ENCODE measurements around the gene PTX3.

Gene PTX3

GRCh38 chr3:157427901-157428300 is 8.7 kb upstream of the PTX3 start:
- DNase-seq, result no peak

DNA sequence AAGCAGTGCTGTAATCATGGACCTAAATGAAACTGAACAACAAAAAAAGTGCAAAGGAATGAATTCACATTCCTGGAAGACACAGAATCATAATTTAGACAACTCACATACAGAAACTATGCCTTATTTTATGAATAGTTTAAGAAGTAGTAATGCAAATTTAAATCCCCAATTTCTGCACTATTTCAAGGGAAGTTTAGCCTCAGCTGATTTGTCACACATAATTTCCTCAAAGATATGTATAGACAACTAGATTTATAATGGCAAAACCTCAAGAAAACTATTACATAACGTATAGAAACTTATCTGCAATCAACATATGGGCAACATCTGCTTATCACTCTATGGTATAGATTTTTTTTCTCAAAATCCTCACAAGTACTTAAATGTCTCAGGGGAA is 7.8 kb upstream of the PTX3 start:
- no peak for DNase-seq

DNA sequence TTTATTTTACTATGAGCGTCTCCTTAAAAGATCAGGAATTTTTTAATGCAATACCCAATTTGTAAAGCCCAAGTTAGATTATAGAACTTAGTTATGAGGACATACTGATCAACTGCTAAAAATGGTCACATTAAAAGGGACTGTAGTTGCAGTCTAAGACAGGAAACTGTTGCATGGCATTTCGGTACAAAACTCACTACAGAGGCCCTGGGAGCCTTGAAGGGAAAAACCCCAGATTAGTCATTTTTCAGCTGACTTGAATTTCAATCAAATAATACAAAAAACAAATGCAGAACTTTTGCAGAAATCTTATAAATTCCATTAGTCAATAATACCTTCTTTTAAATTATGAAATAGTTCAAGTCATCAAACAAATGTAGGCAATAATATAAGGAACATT is 6.9 kb upstream of the PTX3 start:
- DNase-seq, result no peak

GRCh38 chr3:157438194-157438730 is 1.6 kb downstream of the PTX3 start:
- DNase-seq, result no peak

- DNase-seq, result no peak
Observed at GRCh38 chr3:157441102-157441624, 4.5 kb downstream of the PTX3 start.

- DNase-seq, result no peak
Observed at GRCh38 chr3:157442729-157443128, 6.1 kb downstream of the PTX3 start.

- DNase-seq, result no peak
Observed at GRCh38 chr3:157443905-157444796, 7.5 kb downstream of the PTX3 start.

DNA sequence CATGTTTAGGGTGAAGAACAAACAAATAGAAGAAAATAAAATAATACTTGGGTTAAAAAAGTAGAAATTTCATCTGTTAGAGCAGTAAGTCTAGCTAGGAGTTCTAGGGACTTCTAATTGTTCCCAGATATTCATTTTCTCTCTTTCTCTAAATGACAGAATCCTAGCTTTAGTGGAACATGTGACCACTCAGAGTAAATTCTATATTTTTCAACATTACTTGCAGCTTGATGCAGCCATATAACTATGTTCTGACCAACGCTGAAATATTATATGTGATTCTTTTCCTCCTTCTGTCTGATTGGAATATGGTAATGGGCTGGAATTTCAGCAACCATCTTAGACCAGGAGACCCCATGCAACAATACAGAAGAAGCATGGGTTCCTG is 8.1 kb downstream of the PTX3 start:
- DNase-seq, result no peak

DNA sequence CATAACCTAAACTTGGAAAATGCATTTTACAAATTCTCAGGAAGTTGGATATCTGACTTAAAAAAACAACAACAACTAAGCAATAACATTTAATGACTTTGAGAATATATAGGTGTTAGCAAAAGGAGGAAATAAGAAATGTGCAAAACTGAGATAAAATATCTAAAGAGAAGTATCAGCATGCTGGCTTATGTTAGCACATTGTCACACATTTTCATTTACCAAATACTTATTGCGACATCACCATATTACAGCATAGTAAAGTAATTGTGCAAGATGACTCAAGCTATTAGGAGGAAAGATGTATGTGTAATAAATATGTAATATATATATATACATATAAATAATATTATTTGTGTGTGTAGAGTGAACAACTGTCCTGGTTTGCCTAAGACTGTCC is 9.2 kb downstream of the PTX3 start:
- DNase-seq, result no peak

DNA sequence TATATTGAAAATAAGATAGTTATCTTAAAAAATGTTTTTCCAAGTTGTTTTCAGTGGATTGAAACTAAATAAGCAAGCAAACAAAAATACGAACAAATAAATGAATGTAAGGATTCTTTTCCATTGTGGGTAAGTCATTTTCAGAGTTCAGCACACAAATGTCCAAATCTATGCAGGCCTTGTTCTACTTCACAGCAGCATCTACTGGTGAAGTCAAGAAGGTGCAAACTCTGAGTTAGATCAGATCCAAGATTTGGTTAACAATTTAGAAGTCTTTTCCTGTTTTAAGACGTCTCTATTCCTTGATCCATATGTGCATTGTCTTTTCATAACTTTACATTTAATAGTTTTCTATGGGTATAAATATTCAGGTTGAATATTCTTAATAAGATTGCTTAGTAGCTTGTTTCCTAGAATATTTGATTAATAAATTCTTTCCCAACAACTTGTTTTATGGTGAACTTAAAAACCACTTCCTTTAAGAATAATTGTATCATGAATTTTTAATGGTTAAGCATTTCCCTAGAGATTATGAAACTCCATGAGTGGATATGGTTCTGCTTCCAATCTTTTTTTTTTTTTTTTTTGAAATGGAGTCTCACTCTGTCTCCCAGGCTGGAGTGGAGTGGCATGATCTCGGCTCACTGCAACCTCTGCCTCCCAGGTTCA is 10.5 kb downstream of the PTX3 start:
- no peak for DNase-seq

- no peak for DNase-seq
Observed at GRCh38 chr3:157452097-157452496, 15.4 kb downstream of the PTX3 start.

- DNase-seq, result no peak
Observed at GRCh38 chr3:157453824-157454223, 17.2 kb downstream of the PTX3 start.

GRCh38 chr3:157459706-157460105 is 23.1 kb downstream of the PTX3 start:
- no peak for DNase-seq

- DNase-seq, result no peak
Observed at GRCh38 chr3:157460253-157460652, 23.6 kb downstream of the PTX3 start.

- no peak for DNase-seq
Observed at GRCh38 chr3:157463816-157464215, 27.2 kb downstream of the PTX3 start.

GRCh38 chr3:157464321-157464720 is 27.7 kb downstream of the PTX3 start:
- DNase-seq, result no peak

GRCh38 chr3:157465741-157466140 is 29.1 kb downstream of the PTX3 start:
- DNase-seq, result no peak

GRCh38 chr3:157467200-157467599 is 30.6 kb downstream of the PTX3 start:
- no peak for DNase-seq

GRCh38 chr3:157469561-157470294 is 33.1 kb downstream of the PTX3 start:
- no peak for DNase-seq

DNA sequence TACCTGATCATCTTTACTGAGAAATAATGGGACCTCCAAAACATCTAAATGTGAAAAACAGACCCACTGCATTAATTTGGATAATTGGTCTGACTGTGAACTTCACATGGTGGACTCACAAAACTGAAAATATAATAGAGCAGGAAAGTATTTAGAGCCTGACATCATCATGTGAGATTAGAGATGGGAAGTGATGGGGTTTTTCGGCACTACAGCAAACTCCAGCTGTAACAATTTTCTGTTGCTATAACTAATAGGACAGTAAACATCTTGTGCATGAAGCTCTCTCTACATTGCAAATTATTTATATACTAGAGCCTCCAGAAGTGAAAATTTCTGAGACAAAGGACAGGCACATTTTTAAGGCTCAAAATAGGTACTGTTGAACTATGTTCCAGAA is 34.4 kb downstream of the PTX3 start:
- no peak for DNase-seq

- DNase-seq, result no peak
Observed at GRCh38 chr3:157472648-157473047, 36.0 kb downstream of the PTX3 start.

DNA sequence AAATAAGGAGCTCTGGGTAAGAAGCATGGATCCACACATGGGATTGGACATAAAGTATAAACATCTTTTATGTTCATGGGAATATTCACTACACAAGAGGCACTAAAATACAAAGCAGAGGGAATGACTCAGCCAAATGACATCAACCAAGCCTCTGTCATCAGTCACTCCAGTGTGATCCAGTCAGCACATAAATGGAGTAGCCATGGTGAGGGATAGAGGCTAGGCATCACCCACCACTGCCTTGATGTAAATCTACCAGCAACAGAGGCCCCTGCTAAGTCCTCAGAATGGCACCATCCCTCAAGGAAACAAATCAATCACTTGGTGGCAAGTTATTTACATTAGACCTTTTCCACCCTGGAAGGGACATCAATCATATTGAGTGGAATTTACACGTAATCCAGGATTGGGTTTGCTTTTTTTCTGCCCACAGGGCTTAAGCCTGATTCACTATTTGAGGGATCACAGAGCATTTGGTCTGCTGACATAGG is 39.3 kb downstream of the PTX3 start:
- no peak for DNase-seq

GRCh38 chr3:157477441-157477840 is 40.8 kb downstream of the PTX3 start:
- no peak for DNase-seq

Measured in stimulated activated CD8-positive, alpha-beta memory T cell treated with anti-CD3 and anti-CD28 coated beads, Interleukin-4, amount 100 ng/mL, for 48 hours (primary cell).